ENCODE measurements around the gene PRTFDC1.

The PRTFDC1 gene

GRCh38 chr10:24952707-24953645 is 570 bp upstream of the PRTFDC1 start:
- peak; percentile 66 for TF ChIP-seq CTCF (conservative IDR thresholded peaks at IDR 0.05)
- peak overlapping the region; percentile 65 for H3K27ac ChIP-seq

GRCh38 chr10:24951201-24952142 is 934 bp downstream of the PRTFDC1 start:
- no peak overlapping the region for H3K27ac ChIP-seq
- TF ChIP-seq CTCF (conservative IDR thresholded peaks at IDR 0.05): no peak

- no peak for TF ChIP-seq CTCF (conservative IDR thresholded peaks at IDR 0.05)
- H3K27ac ChIP-seq: no peak overlapping the region
Observed at GRCh38 chr10:24950439-24950838, 2.0 kb downstream of the PRTFDC1 start.

- H3K27ac ChIP-seq: no peak overlapping the region
- TF ChIP-seq CTCF (conservative IDR thresholded peaks at IDR 0.05): no peak
Observed at GRCh38 chr10:24949616-24950015, 2.8 kb downstream of the PRTFDC1 start.

- TF ChIP-seq CTCF (conservative IDR thresholded peaks at IDR 0.05): no peak
- no peak overlapping the region for H3K27ac ChIP-seq
Observed at GRCh38 chr10:24947304-24948097, 4.9 kb downstream of the PRTFDC1 start.

- no peak for TF ChIP-seq CTCF (conservative IDR thresholded peaks at IDR 0.05)
- no peak overlapping the region for H3K27ac ChIP-seq
Observed at GRCh38 chr10:24944512-24945255, 7.7 kb downstream of the PRTFDC1 start.
